NCI-H774 (cell line): ENCODE results near the gene NBEA.
"Not testable (repeated sequence)": the region's sequence is repeated elsewhere in the genome, so short reads cannot be mapped to it uniquely, and the experiment has no call there.

Experiments used
- DNase-seq: peaks from one replicate; lab custom pipeline; 2025; lab: John Stamatoyannopoulos, UW

Gene NBEA

DNA sequence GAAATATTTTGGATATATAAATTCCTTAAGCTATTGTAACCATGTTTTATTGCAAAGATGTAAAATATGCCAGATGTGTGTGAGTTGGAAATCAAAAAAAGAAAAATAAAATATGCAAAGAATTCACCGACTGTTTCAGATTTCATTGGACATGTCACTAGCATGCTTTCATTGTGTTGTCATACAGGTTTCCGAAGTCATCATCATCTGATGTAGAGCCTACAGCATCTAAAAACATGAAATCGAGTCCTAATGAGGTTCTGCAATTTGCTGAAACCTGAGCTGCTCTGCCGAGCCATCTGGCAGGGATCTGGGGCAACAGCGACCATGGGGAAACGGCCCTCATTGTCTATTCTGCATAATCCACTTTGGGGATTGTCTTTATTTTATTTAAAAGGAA lies 730.5 kb downstream of the NBEA start:
- no peak for DNase-seq

DNA sequence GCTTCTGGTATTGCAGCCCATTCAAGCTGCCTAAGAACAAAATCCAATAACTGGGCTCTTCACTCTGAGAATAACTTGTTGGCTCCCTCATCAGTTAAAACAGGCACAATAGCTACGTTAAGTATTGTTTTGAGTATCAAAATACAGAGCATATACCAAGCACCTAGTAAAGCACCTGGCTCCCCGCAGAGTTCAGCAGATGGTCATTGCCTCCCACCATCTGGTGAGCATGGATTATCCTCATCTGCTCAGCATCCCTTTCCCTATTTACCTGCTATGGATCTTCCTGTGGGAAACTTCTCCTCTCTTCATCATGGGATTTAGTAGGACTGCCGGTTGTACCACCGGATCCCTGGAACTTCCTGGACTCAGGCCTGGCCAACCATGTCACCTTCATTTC lies 733.6 kb downstream of the NBEA start:
- DNase-seq: no peak

DNA sequence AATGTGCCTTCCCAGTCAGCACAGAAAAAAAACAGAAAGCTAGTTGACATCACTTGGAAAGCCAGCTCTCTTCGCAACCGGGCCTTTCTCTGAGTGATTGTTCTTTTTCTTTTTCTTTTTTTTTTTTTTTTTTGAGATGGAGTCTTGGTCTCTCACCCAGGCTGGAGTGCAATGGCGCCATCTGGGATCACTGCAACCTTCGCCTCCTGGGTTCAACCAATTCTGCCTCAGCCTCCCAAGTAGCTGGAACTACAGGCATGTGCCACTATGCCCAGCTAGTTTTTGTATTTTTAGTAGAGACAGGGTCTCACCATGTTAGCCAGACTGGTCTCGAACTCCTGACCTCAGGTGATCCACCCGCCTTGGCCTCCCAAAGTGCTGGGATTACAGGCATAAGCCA lies 735.8 kb downstream of the NBEA start:
- DNase-seq: not testable (repeated sequence)

DNA sequence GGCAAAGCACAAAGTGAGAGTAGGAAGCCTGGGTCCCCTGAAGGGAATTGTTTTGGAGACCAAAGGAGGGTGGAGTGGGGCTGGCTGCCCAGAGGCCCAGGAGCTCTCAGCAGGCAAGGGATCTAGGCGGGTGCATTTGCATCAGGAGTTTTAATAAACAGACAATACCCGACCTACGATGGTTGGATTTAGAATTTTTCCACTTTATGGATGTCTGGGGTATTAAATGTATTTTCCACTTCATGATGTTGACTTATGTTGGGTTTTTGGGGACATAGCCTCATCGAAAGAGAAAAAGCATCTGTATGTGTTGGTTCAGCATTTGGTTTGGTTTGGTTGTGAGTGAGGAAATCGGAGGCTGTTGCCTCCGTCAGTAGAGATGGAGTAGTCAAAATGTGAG lies 739.6 kb downstream of the NBEA start:
- DNase-seq: no peak

DNA sequence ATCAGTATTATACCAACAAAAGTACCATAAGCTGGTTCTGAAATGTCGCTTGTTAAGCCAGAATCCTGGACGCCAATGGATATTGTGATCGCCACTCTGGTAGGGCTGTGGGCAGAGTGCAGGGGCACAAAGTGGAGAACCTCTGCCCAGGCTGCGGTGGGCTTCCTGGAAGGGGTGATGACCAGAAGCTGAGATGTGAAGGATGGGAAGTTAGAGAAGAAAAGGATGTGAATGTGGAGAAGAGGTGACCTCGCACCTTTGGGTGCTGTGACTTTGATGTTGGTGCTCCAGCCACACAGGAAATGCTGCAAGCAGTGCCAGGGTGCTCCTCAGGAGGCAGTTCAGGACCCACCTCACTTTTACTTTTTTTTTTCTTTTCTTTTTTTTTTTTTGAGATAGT lies 742.4 kb downstream of the NBEA start:
- no peak for DNase-seq

DNA sequence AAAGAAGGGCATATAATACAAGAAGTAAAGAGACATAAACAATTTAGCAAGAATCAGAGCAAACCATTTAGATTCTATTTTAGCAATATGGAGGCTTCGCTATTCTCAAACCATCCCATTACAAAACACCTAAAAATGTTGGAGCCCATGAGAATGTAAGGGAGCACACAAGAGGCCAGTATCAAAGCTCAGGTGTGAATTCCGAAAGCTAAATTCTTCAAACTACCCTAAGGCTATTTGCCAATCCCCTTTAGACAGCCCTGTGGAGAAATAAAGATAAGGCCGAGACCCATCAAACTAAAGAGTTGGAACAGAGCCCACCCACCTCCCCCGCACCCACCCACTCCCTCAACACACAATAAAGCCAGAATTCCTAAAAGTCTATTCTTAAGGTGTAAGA lies 745.3 kb downstream of the NBEA start:
- DNase-seq: no peak

DNA sequence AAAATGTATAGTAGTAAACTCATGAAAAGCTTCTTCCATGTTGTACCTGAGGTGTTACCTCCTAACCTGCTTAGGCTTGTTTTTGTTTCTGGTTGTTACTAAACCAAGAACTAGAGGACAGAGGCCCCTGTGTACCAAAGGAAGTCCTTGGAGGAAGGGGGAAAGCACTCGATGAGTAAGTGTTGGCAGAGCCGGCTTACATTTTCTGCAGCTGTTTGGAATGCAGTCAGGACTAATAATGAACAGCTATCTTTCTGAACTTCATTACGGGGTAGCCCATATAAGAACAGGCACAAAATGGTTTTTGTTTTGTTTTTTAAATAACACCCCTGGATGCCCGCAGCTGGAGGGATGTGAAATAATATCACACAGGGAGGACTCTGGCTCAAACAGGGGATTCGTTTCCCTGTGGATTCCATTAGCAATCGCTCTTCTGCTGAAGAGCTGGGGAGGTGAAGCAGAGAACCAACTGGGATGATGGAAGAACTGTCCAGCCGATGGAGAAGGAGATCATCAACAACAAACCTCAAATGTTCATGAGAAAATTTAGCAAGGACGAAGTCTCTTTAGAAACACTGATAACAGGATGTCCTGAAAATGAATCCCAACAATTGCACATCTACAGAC lies 748.6 kb downstream of the NBEA start:
- no peak for DNase-seq

DNA sequence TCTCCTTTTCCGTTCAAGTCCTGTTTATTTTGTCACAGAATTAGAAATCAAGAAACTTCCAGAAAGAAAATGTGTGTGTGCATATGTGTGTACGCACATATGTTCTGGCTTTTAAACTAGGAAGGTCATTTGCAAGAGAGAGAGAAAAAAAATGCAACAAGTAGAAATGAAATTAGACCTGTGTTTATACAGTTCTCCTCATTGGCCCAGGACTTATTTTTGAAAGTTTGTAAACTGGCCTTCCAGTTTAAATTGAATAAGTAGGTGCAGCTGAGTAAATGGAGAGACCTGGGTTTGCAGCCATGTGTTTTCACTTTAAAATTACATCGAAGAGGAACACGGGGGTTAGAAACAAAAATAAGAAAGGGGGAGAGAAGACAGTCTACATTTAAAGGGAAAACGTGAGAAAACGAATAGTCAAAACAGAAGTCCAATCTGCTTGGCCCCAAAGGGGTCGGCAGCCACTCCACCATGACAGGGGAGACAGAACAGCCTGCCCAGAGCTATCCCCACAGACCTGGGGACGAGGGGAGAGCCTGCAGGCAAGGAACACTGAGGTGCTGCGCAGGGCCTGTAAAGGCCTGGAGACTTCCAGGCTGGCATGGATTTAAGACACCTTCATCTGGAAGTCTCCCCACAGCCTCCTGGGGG lies 751.2 kb downstream of the NBEA start:
- no peak for DNase-seq

DNA sequence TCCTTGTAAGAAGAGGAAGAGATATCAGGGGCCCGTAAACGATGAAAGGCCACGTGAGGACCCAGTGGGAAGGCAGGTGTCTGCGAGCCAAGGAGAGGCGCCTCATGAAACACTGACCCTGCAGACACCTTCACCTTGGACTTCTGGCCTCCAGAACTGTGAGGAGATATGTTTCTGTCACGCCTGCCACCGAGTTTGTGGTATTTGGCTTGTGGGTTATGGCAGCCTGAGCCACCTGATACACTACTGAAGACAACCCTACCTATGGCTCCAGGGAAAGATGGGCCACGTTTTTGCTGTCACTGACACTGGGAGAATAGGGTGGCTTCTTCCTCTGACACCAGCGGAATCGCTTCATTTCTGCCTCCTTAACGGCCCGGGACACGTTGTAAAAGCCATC lies 752.0 kb downstream of the NBEA start:
- no peak for DNase-seq

DNA sequence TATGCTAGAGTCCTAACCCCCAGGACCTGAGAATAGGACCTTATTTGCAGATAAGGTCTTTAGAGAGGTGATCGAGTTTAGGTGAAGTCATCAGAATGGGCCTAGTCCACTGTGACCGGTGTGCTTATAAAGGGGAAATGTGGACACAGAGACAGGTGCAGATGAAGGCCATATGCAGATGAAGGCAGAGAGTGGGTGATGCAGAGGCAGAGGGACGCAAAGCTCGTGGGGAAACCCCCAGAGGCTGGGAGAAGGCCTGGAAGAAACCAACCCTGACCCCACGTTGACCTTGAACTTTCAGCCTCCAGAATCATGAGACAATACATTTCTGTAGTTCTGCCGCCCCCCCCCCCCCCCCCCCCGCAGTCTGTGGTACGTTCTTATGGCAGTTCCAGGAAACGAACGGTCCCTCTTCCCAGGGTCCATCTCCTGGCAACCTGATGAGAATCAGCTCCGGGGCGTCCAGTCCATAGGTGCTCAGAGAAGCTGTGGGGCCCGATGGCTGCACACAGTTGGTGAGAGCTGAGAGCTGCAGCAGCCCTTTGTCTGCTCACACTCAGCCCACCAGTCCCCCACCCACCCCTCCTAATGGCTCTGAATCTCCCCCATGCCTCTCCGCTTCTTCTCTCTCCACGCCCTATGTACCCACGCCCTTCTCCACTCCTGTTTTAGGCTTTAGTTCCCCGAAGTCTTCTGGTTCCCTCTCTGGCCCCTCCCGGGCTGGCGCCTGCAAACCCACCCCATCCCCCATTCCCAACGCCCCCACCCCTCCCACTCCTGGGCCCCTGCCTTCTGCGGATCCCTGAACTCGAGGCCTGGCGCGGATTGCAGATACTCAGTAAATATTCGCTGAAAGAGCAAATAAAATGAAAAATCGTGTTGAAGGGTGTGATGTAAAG lies 752.7 kb downstream of the NBEA start:
- DNase-seq: no peak

DNA sequence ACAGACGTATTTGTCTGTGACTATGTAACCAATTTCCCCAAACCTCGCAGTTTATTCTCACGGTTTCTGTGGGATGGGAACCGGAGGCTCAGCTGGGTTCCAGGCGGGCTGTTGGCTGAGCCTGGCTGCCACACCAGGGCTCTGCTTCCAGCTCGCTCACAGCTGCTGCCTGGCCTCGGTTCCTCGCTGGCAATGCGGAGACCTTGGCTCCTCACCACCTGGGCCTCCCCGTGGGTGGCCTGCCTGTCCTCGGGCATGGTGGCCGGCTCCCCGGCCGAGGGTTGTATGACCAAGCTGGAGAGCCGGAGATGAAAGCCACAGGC lies 753.3 kb downstream of the NBEA start:
- no peak for DNase-seq

DNA sequence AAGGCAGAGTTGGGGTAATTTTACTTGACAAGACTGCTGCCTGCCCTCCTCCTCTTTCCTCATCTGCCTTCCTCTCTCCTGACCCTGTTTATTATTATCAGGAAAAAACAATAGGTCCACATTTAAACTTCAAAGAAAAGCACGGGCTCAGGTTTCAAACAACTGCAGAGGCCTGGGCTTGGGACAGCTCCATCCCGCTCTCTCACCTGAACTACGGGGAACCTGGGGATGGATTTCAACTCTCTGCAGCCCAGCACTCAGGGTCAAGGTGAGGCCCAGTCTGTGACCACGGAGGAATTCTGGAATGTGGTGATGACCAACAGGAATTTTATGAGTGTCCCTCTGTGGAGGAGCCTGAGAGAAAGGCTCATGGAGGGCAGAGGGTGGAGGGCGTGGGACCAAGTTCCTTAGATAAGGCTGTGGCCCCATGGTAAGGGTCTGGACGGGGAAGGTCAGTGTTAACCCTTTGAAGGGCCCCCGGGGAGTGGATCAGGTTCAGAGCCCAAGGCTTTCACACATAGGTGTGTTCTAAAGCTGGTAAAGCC lies 755.2 kb downstream of the NBEA start:
- DNase-seq: no peak

DNA sequence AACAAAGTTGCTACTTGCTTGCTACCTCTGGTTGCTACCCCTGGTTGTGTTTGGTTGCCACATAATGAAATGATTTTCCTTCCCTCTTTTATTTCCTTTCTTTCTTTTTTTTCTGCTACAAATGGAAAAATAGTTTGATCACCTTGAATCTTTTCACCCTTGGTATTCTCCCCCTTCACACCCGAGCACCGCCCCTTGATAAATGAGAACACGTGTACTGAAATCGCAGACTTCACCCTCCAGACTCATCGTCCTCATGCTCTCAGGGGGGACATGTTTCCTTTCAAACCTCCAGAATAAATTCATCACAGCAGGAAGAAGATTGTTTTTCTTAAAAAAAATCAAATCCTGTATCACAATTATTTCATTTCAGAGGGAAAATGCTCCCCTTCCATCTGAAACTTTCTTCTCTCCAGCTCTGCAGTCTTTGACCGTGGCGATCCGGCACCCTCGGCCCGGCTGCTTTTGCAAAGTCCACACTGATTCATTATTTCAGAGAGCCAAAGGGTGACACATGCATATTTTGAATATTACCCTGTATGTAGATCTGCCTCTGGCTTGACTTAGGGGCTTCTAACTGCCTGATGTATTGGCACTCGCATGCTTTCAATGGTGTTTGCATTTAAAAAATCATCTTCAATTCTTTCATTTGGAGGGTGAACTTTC lies 757.0 kb downstream of the NBEA start:
- no peak for DNase-seq

DNA sequence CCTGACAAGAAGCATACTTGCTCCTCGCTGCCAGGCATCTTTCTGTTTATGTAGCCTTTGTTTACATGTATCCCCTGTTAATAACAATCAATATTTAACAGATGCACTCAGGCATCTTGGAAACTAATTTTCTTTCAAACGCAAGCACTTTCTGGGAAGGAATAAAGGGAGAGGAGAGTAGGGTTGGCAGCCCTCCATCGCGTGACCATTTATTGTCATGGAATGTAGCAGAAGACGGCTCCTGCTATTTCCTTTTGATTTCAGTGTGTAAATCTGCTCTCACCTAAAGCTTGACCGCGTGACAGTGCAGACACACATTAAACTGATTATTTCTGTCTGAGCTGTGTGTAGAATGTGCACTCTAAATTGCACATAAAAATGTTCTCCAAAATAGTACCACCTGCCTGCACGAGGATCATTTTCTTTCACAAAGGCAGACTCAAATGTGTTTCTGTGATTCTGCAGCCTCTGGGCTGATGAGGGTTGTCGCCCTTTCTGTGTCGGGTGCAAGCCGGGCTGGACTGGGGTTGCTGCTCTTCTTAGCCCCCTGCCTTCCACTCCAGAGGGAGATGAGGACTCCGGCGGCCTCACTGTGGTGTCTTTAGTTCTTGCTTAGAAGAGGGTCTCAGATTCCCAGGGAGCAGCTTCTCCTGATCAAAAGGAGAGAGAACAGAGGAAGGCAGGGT lies 757.9 kb downstream of the NBEA start:
- DNase-seq: no peak

DNA sequence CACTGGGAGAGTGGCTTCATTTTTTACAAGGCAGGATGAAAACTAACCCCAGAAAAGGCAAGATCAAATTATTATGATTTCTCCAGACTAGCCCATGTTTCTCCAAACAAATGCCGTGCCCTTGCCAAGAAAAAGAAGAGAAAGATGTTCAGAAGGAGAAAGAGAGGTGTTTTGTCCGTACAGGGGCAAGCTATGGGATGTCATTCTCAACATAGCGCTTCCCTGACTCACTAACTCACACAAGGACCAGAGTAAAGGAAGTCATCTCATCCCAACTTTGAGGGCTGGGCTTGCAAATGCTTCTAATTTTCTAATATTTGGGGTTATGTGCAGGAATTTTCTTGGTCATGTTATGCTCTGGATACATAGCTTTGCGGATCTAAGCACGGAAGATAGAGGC lies 758.6 kb downstream of the NBEA start:
- DNase-seq: no peak

DNA sequence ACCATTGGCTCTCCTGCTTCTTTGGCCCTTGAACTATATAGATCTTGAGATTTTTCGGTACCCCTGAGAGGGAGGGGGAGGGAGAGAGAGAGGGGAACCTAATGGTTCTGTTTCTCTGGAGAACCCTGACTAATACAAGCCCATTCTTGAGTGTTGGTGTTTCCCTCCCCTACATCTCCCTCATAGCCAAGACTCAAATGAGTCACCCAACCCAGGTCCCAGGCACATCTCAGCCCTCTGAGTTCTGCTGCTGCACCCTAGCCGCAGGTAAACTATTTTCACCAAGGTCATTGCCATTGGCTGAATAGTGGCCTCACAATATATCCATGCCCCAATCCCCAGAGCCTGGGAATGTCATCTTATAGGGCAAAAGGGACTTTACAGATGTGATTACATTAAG lies 760.2 kb downstream of the NBEA start:
- no peak for DNase-seq

DNA sequence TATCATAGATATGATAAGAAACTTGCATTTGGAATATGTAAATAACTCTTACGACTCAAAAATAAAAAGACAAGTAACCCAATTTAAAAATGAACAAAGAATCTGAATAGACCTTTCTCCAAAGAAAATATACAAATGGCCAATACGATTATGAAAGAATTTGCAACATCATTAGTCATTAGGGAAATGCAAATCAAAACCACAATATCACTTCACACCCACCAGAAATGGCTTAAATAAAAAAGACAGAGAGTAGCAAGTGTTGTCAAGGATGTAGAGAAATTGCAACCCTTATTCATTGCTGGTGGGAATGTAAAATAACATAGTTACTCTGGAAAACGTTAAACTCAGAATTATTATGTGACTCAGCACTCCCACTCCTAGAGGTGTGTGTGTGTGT lies 761.0 kb downstream of the NBEA start:
- no peak for DNase-seq

DNA sequence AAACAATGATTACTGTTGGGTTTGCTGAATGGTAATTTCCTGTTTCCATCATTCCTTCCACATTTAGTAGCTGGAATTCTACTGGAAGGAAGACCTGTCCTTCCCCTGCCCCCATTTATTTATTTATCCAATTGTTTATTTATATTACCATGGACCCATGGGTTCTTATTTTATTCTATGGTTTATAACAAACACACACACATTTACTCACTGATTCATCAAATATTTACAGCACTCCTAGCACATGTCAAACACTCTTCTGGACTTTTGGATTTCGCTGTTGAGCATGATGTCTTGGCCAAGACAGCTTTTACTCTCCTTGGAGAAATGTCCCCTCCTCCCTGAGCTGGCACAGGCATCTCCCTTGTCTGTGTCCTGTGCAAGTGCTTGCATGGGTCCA lies 762.3 kb downstream of the NBEA start:
- DNase-seq: no peak

DNA sequence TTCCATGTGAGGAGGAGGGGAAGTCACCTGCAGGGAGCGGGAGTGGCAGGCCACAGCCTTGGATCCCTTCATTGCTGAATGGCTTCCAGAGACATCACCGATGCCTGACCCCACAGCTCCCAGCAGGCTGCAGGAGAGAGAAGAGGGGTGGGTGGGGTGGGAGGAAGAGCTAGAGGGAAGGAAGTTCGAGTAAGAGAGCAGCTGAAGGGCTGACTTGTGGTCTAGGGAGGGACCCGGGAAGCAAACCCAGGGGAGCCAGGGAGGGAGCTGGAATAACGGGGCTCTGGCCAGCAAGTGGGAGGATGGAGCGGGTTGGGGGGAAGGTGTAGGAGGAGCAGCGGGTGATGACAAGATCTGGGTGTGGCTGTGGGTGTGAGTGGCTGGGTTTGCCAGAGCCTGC lies 764.2 kb downstream of the NBEA start:
- DNase-seq: no peak

DNA sequence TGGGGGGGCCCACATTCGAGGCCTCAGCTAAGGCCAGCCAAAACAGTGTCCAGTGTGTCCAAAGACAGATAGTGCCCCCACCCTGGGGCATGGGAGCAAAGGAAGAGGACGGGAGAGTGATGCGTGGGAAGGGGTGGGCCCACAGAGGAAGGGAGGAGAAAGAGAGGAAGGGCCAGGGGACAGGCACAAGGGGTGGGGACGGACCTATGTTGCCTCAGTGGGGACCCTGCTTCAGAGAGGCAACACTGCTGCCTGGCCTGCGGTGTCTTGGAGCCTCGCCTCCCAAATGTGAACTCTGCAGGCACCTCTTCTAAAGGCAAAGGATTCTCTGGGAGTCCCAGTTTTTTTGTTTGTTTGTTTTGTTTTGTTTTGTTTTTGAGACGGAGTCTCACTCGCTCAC lies 764.7 kb downstream of the NBEA start:
- no peak for DNase-seq

DNA sequence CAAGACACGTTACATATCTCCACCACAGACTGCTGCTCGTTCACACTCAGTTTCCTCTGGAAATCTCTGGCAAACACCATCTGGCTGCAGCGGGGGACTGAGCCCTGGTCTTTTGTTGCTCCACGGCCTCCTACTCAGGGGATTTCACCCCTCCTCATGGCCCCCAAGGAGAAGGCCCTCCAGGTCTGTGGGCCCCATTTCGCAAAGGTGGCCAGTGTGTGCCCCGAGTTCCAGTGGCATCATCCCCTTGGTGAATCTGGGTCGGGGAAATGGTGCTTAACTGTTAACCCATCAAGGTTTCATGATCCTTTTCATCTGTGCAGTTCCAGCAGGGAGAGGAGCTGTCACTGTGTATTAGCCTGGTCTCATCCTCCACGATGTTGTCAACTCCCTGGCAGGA lies 769.8 kb downstream of the NBEA start:
- no peak for DNase-seq
